B cell (primary cell): ENCODE measurements around the gene PLS3.

ENCODE experiments used
- EZH2 ChIP-seq: IDR thresholded peaks from 2 replicates; pipeline ENCODE4 v1.6.1; 2012; ENCODE audit warnings: borderline replicate concordance, low read depth, mild to moderate bottlenecking, moderate library complexity, low read length; ENCODE audit not compliant: insufficient read depth, poor library complexity, severe bottlenecking
- TF ChIP-seq, protein P1 (sequence below): fragments of 200-600 bp; IDR thresholded peaks from one replicate; pipeline ENCODE4 v1.8.0; 2022; ENCODE audit warnings: antibody characterized with exemption, mild to moderate bottlenecking

DNA sequence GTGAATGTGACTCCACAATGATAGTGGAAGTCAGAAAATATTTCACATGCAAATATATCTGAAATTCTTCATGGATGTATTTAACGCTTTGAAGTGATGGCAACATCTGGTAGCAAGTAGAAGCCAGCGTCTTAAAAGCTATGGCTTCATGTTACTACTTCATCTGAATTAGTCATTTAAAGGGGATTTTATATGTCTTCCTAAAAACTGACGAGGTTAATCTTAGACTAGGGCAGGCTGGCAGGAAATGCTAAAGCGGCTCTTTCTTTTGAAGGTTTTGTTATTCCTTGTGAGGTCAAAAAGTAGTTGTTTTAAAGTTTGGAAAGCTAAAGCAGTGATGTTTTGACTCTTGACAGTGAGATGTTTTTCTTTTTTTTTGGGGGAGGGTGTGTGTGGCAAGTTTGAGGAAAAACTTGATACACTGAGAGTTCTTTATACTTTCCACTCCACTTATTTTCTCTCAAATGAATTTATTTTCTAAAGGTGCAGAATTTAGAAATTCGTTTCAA, 22.6 kb downstream of the PLS3 start:
- TF ChIP-seq, protein P1, sequence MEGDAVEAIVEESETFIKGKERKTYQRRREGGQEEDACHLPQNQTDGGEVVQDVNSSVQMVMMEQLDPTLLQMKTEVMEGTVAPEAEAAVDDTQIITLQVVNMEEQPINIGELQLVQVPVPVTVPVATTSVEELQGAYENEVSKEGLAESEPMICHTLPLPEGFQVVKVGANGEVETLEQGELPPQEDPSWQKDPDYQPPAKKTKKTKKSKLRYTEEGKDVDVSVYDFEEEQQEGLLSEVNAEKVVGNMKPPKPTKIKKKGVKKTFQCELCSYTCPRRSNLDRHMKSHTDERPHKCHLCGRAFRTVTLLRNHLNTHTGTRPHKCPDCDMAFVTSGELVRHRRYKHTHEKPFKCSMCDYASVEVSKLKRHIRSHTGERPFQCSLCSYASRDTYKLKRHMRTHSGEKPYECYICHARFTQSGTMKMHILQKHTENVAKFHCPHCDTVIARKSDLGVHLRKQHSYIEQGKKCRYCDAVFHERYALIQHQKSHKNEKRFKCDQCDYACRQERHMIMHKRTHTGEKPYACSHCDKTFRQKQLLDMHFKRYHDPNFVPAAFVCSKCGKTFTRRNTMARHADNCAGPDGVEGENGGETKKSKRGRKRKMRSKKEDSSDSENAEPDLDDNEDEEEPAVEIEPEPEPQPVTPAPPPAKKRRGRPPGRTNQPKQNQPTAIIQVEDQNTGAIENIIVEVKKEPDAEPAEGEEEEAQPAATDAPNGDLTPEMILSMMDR = no peak
- no peak for TF ChIP-seq EZH2
